ENCODE data around the gene SNW1.
"Not testable (repeated sequence)": the region's sequence is repeated elsewhere in the genome, so short reads cannot be mapped to it uniquely, and the experiment has no call there.

Gene SNW1

DNA sequence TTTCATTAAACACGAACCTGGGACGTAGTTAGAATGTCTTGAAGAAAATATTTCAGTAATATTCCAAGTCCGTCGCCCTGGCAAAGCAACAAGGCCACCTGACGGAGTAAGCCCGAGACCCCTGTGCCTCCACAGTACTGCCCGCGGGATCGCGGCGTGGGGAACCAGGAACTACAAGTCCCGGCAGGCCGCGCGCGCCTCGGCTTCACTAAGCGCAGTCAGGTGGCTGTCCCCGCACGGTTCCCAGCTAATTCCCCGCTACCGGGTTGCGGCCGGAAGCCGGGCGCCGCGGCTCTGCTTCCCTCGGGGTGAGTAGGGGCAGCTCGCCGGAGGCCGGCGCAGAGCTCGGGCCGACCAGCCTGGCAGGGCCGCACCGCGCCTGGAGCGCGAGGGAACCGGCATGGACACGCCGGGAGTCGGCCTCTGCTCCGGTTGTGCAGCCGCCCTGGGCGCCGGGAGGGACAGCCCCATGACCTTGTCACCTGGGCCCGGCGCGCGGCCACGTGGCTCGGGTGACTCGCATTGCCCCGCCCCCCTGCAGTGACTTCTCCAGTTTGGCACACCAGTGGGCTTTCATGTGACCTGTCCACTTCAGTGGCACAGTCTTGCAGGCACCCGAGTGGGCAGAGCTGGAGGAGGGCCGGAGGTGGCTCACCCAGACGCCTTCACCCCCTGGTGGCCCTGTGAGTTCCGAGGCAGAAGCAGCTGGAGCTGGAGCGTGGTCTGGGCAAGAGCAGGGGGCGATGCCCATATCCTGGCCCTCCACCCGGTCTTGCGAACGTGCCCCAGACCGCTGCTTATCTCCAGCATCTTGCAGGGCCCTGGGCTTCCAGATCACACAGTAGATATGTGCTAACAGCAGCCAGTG is 39.1 kb upstream of the SNW1 start, which contains the start of gene ADCK1:
TSS of gene ADCK1 (plus strand) at position 247 of the 868 bp plus-strand sequence. CDS start 18,870 bp downstream, outside the sequence.
- in situ Hi-C loops (cut with MboI; ENCODE audit: low pct_unique_long_range_greater_than_20kb, low sequenced_read_pairs, unreplicated experiment), result no loop called here
- DNase-seq (ENCODE audit: low spot score), result peak; percentile 88
- TF ChIP-seq, protein P1, sequence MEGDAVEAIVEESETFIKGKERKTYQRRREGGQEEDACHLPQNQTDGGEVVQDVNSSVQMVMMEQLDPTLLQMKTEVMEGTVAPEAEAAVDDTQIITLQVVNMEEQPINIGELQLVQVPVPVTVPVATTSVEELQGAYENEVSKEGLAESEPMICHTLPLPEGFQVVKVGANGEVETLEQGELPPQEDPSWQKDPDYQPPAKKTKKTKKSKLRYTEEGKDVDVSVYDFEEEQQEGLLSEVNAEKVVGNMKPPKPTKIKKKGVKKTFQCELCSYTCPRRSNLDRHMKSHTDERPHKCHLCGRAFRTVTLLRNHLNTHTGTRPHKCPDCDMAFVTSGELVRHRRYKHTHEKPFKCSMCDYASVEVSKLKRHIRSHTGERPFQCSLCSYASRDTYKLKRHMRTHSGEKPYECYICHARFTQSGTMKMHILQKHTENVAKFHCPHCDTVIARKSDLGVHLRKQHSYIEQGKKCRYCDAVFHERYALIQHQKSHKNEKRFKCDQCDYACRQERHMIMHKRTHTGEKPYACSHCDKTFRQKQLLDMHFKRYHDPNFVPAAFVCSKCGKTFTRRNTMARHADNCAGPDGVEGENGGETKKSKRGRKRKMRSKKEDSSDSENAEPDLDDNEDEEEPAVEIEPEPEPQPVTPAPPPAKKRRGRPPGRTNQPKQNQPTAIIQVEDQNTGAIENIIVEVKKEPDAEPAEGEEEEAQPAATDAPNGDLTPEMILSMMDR (IDR thresholded peaks at IDR 0.05; ENCODE audit: extremely low read depth, insufficient read depth, missing control alignments), result peak; percentile 21

DNA sequence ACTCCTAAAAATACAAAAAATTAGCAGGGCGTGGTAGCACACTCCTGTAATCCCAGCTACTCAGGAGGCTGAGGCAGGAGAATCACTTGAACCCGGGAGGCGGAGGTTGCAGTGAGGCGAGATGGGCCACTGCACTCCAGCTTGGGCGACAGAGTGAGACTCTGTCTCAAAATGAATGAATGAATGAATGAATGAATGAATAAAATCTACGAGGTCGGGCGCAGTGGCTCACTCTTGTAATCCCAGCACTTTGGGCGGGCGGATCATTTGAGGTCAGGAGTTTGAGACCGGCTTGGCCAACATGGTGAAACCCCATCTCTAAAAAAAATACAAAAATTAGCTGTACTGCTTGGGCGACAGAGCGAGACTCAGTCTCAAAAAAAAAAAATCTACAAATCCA is 38.5 kb upstream of the SNW1 start:
- in situ Hi-C loops (cut with MboI; ENCODE audit: low pct_unique_long_range_greater_than_20kb, low sequenced_read_pairs, unreplicated experiment); DNase-seq (ENCODE audit: low spot score): not testable (repeated sequence)

DNA sequence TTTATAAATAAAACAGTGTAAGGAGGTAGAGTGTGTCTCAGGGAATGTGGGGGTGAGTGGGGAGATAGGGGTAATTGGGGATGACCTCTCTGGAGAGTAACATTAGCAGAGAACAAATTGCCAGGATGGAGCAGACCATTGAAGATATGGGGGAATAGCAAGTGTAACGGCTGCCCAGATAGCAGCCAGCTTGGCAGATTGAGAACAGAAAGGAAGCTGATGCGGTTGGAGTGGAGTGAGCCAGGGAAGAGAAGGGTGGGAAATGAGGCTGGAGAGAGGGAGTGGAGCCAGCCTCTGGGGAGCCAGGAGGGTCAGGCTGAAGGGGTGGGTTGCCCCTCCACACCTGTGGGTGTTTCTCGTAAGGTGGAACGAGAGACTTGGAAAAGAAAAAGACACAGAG is 33.4 kb upstream of the SNW1 start:
- in situ Hi-C loops (cut with MboI; ENCODE audit: low pct_unique_long_range_greater_than_20kb, low sequenced_read_pairs, unreplicated experiment), result no loop called here
- DNase-seq (ENCODE audit: low spot score), result no peak
- TF ChIP-seq, protein P1 (IDR thresholded peaks at IDR 0.05; ENCODE audit: extremely low read depth, insufficient read depth, missing control alignments), result no peak

DNA sequence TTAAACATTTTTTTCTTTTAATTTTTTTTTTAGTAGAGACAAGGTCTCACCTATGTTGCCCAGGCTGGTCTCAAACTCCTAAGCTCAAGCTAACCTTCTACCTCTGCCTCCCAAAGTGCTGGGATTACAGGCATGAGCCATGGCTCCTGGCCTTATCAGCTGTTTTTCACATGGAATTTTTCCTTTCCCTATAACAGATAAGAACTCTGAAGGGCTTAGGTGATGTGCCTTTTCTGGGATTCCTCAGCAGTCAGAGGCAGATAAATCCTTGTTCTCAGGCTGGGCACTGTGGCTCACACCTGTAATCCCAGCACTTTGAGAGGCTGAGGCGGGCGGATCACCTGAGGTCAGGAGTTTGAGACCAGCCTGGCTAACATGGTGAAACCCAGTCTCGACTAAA is 32.3 kb upstream of the SNW1 start:
- DNase-seq (ENCODE audit: low spot score); in situ Hi-C loops (cut with MboI; ENCODE audit: low pct_unique_long_range_greater_than_20kb, low sequenced_read_pairs, unreplicated experiment): not testable (repeated sequence)

DNA sequence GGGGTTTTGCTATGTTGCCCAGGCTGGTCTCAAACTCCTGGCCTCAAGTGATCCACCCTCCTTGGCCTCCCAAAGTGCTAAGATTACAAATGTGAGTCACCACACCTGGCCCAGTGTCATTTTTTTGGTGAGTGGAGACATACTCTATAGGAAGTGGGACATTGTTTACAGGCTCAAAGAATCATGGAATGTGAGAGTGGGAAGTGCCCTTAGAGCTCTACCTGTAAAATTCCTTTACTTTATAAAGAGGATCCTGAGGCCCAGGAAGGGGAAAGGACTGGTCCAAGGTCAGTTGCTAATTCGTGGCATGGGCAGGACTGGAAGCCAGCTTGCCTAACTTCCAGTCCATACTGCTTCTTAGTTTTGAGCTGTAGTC is 30.3 kb upstream of the SNW1 start:
- TF ChIP-seq, protein P1 (IDR thresholded peaks at IDR 0.05; ENCODE audit: extremely low read depth, insufficient read depth, missing control alignments), result no peak
- no peak for DNase-seq (ENCODE audit: low spot score)
- in situ Hi-C loops (cut with MboI; ENCODE audit: low pct_unique_long_range_greater_than_20kb, low sequenced_read_pairs, unreplicated experiment), result no loop called here

DNA sequence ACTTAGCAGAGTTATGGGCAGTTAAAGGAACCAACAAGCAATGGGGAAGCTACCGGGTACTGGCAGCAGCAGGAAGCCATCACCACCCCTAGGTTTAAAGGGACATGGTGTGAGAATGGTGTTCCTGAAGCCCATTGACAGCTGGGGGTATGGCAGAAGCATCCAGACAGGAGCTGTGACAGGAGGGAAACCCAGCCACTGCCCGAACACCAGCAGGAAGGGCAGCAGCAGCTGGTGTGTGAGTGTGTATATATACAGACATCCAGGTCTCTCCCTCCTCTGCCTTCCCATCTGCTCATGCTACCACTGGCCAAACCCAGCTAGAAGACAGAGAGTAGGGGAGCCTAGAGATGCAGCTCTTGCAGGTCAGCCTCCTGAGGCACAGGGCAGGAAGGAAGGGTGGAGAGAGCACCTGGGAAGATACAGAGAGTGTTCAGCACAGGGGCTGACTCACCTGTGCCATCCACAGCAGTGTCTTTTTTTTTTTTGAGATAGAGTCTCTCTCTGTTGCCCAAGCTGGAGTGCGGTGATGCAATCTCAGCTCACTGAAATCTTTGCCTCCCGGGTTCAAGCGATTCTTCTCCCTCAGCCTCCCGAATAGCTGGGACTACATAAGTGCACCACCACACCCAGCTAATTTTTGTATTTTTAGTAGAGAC is 29.7 kb upstream of the SNW1 start:
- in situ Hi-C loops (cut with MboI; ENCODE audit: low pct_unique_long_range_greater_than_20kb, low sequenced_read_pairs, unreplicated experiment), result no loop called here
- TF ChIP-seq, protein P1 (IDR thresholded peaks at IDR 0.05; ENCODE audit: extremely low read depth, insufficient read depth, missing control alignments), result no peak
- DNase-seq (ENCODE audit: low spot score), result no peak

DNA sequence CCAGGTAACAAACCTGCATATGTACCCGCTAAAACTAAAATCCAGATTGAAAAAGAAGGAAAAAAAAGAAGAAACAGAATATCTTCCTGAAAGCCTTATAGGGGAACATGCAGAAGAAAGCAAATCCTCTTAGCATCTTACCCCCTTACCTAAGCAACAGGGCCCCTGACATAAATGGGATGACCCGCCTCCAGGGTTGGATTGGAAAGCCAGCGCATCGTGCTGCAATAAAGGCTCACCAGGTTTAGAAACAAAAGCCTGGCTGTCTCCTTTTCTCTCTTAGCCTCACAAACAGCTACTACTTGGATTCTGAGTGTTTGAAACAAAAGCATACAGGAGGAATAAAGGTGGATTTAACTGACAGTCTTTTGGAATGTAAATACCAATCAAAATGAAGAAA is 25.2 kb upstream of the SNW1 start:
- TF ChIP-seq, protein P1 (IDR thresholded peaks at IDR 0.05; ENCODE audit: extremely low read depth, insufficient read depth, missing control alignments), result no peak
- no peak for DNase-seq (ENCODE audit: low spot score)
- in situ Hi-C loops (cut with MboI; ENCODE audit: low pct_unique_long_range_greater_than_20kb, low sequenced_read_pairs, unreplicated experiment), result no loop called here
